Kidney epithelial cell (primary cell): ENCODE results near the gene LLGL1. TPM values are rescaled to one million over a fixed set of nuclear protein-coding genes. Genes with fewer than 3 reads are reported as not detected.

Source experiments
- DNase-seq: peaks from one replicate; pipeline ENCODE4 v3.0.0-alpha.2; 2010; ENCODE audit warnings: low read depth
- H3K27me3 ChIP-seq: 2 replicates; pipeline ENCODE4 v1.6.0; 2011; ENCODE audit warnings: low read length; ENCODE audit not compliant: control insufficient read depth, insufficient read depth
- H3K36me3 ChIP-seq: 2 replicates; pipeline ENCODE4 v1.5.1; 2011; ENCODE audit warnings: low read length; ENCODE audit not compliant: control insufficient read depth, insufficient read depth
- H3K4me3 ChIP-seq: 2 replicates; pipeline ENCODE4 v1.5.1; 2011; ENCODE audit warnings: low read depth, mild to moderate bottlenecking, control low read depth, low read length
- total RNA-seq: library from RNA; depleted of rRNA; stranded (reverse); fragments of >200 nt; gene quantifications from 2 replicates; pipeline ENCODE4 v1.2.3, GENCODE V29; 2015
- TF ChIP-seq, protein P1 (sequence below): IDR thresholded peaks from 2 replicates; pipeline ENCODE4 v1.5.1; 2011; ENCODE audit warnings: mild to moderate bottlenecking, moderate library complexity, low read length, control low read depth, inconsistent platforms; ENCODE audit not compliant: insufficient read depth, poor library complexity, severe bottlenecking

Gene LLGL1
- total RNA-seq, 1 donor from 2014 or later: 53.7 TPM

DNA sequence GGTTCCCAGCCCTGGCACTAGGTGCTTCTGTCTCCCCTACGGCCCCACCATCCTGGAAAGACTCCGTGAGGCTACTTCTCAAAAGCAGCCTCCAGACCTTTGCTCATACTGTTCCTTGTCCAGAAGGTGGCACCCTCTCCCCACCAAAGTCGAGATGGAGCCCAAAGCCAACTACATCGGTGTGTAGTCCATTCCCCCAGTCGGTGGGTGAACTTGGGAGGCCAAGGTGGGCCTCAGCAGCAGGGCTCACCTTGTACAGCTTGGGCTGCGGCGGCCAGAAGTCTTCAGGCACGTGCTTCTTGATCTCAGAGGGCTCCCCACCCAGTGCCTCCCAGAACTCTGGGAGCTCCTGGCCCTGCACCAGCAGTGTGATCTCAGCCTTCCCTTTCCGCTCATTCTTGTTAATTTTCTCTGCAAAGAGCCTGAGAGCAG, 22.9 kb downstream of the LLGL1 start:
- DNase-seq: no peak

GRCh38 chr17:18248811-18249210, 23.4 kb downstream of the LLGL1 start:
- Histone ChIP-seq H3K4me3 (no peak overlapping the region), H3K36me3 (peaks cover 8% of the 10 kb centered on the region), H3K27me3 (no peaks in the 10 kb centered on the region)
- TF ChIP-seq, protein P1, sequence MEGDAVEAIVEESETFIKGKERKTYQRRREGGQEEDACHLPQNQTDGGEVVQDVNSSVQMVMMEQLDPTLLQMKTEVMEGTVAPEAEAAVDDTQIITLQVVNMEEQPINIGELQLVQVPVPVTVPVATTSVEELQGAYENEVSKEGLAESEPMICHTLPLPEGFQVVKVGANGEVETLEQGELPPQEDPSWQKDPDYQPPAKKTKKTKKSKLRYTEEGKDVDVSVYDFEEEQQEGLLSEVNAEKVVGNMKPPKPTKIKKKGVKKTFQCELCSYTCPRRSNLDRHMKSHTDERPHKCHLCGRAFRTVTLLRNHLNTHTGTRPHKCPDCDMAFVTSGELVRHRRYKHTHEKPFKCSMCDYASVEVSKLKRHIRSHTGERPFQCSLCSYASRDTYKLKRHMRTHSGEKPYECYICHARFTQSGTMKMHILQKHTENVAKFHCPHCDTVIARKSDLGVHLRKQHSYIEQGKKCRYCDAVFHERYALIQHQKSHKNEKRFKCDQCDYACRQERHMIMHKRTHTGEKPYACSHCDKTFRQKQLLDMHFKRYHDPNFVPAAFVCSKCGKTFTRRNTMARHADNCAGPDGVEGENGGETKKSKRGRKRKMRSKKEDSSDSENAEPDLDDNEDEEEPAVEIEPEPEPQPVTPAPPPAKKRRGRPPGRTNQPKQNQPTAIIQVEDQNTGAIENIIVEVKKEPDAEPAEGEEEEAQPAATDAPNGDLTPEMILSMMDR: no peak
- DNase-seq: no peak

More for the DNA sequence above, 22.9 kb downstream of the LLGL1 start:
- Histone ChIP-seq H3K36me3 (peaks cover 8% of the 10 kb centered on the region), H3K4me3 (no peak overlapping the region), H3K27me3 (no peaks in the 10 kb centered on the region)
- TF ChIP-seq, protein P1: peak; percentile 69

GRCh38 chr17:18250259-18250658, 24.8 kb downstream of the LLGL1 start:
- Histone ChIP-seq H3K27me3 (no peaks in the 10 kb centered on the region), H3K36me3 (peaks cover 9% of the 10 kb centered on the region), H3K4me3 (no peak overlapping the region)
- TF ChIP-seq, protein P1: no peak
- DNase-seq: no peak

GRCh38 chr17:18250708-18251107, 25.3 kb downstream of the LLGL1 start:
- H3K27me3 ChIP-seq: no peaks in the 10 kb centered on the region
- TF ChIP-seq, protein P1: no peak
- no peak overlapping the region for H3K4me3 ChIP-seq
- DNase-seq: no peak
- peaks cover 9% of the 10 kb centered on the region for H3K36me3 ChIP-seq

DNA sequence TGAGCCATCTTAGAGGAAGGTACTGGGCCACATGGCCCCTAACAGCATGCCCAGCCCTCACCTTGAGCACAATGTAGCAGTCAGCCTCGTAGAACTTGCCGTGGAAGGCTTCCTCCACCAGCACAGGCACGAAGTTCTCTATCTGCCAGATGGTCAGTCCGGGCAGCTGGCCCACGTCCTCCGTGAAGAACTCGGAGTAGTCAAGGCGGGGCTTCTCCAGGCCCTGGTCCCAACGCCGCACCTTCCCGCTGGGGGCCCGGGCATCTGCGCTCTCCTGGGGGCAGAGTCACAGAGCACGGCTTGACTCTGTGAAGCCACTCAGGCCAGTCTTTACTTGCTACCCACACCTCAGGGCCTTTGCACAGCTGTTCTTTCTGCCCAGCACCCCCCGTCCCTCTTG, 25.8 kb downstream of the LLGL1 start:
- no peak for DNase-seq
- H3K4me3 ChIP-seq: no peak overlapping the region
- TF ChIP-seq, protein P1: no peak
- H3K36me3 ChIP-seq: peaks cover 9% of the 10 kb centered on the region
- H3K27me3 ChIP-seq: no peaks in the 10 kb centered on the region

DNA sequence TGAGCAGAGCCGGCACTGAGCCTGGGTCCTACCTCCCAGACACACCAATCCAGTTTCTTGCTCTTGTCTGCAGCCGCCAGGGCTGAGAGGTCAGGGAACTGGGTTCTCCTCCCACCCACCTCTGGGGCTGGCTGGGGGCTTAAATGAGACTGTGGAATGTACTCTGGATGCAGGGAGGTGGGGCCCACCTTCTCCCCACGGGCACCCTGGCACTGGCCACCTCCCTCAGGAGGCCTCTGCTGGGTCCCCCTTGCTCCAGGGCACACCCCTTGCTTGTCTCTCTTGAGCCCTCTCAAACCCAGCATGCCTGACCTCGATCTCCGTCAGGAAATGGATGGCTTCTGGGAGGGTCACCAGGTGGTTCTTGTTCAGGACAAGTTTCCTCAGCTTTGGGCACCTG, 26.7 kb downstream of the LLGL1 start:
- H3K4me3 ChIP-seq: no peak overlapping the region
- peaks cover 12% of the 10 kb centered on the region for H3K36me3 ChIP-seq
- DNase-seq: no peak
- TF ChIP-seq, protein P1: no peak
- no peaks in the 10 kb centered on the region for H3K27me3 ChIP-seq
